NCI-H1417 treated with DMSO at 0.1 percent for 48 hours (cell line): Measurements from ENCODE around the gene ZNF253.
"Not testable (repeated sequence)": the region's sequence is repeated elsewhere in the genome, so short reads cannot be mapped to it uniquely, and the experiment has no call there.

Source experiments
- DNase-seq: peaks from one replicate; lab custom pipeline; 2025; lab: John Stamatoyannopoulos, UW

Gene ZNF253

GRCh38 chr19:19900139-19900728 lies 34.6 kb downstream of the ZNF253 start:
- no peak for DNase-seq

GRCh38 chr19:19900729-19901444 lies 35.2 kb downstream of the ZNF253 start, which contains the start of gene ZNF93:
Gene ZNF93, plus strand, starts transcription at chr19:19900946. Its CDS starts 143 bp downstream, at chr19:19901089.
- peak; percentile 84 for DNase-seq

GRCh38 chr19:19907551-19907950 lies 41.9 kb downstream of the ZNF253 start:
- not testable (repeated sequence) for DNase-seq

- DNase-seq, result no peak
Observed at GRCh38 chr19:19909654-19910053, 44.0 kb downstream of the ZNF253 start.

GRCh38 chr19:19911150-19911549 lies 45.5 kb downstream of the ZNF253 start:
- no peak for DNase-seq

- no peak for DNase-seq
Observed at GRCh38 chr19:19914596-19914995, 48.9 kb downstream of the ZNF253 start.

GRCh38 chr19:19930417-19930816 lies 64.7 kb downstream of the ZNF253 start:
- DNase-seq, result not testable (repeated sequence)

GRCh38 chr19:19933432-19934314 lies 68.0 kb downstream of the ZNF253 start:
- not testable (repeated sequence) for DNase-seq

GRCh38 chr19:19937403-19937802 lies 71.7 kb downstream of the ZNF253 start:
- DNase-seq, result no peak

GRCh38 chr19:19938449-19938848 lies 72.8 kb downstream of the ZNF253 start:
- no peak for DNase-seq

GRCh38 chr19:19943848-19944582 lies 78.3 kb downstream of the ZNF253 start:
- DNase-seq, result no peak
